Measurements from ENCODE around the gene C9. TPM values are rescaled to one million over a fixed set of nuclear protein-coding genes. Genes with fewer than 3 reads are reported as not detected.

Gene C9
- total RNA-seq, 1 donor from 2014 or later: not detected

- no peaks in the 10 kb centered on the region for H3K27me3 Mint-ChIP-seq (ENCODE audit: unreplicated experiment)
- H3K9me3 Mint-ChIP-seq (ENCODE audit: unreplicated experiment): no peaks in the 10 kb centered on the region
- H3K27ac Mint-ChIP-seq (ENCODE audit: unreplicated experiment): no peak overlapping the region
- no peak overlapping the region for H3K4me3 Mint-ChIP-seq (ENCODE audit: unreplicated experiment)
- no peak for DNase-seq
- TF ChIP-seq, protein P1, sequence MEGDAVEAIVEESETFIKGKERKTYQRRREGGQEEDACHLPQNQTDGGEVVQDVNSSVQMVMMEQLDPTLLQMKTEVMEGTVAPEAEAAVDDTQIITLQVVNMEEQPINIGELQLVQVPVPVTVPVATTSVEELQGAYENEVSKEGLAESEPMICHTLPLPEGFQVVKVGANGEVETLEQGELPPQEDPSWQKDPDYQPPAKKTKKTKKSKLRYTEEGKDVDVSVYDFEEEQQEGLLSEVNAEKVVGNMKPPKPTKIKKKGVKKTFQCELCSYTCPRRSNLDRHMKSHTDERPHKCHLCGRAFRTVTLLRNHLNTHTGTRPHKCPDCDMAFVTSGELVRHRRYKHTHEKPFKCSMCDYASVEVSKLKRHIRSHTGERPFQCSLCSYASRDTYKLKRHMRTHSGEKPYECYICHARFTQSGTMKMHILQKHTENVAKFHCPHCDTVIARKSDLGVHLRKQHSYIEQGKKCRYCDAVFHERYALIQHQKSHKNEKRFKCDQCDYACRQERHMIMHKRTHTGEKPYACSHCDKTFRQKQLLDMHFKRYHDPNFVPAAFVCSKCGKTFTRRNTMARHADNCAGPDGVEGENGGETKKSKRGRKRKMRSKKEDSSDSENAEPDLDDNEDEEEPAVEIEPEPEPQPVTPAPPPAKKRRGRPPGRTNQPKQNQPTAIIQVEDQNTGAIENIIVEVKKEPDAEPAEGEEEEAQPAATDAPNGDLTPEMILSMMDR (IDR thresholded peaks at IDR 0.05; ENCODE audit: partially characterized antibody, unreplicated experiment): no peak
- H3K4me1 Mint-ChIP-seq (ENCODE audit: low read depth, unreplicated experiment): no peaks in the 10 kb centered on the region
- H3K36me3 Mint-ChIP-seq (ENCODE audit: unreplicated experiment): no peaks in the 10 kb centered on the region
Observed at GRCh38 chr5:39270225-39270848, 94.0 kb downstream of the C9 start.

GRCh38 chr5:39267186-39267585, 97.1 kb downstream of the C9 start:
- TF ChIP-seq, protein P1 (IDR thresholded peaks at IDR 0.05; ENCODE audit: partially characterized antibody, unreplicated experiment): no peak
- Mint-ChIP-seq H3K9me3 (ENCODE audit: unreplicated experiment) (no peaks in the 10 kb centered on the region), H3K4me3 (ENCODE audit: unreplicated experiment) (no peak overlapping the region), H3K36me3 (ENCODE audit: unreplicated experiment) (no peaks in the 10 kb centered on the region), H3K4me1 (ENCODE audit: low read depth, unreplicated experiment) (no peaks in the 10 kb centered on the region), H3K27ac (ENCODE audit: unreplicated experiment) (no peak overlapping the region), H3K27me3 (ENCODE audit: unreplicated experiment) (no peaks in the 10 kb centered on the region)
- no peak for DNase-seq

DNA sequence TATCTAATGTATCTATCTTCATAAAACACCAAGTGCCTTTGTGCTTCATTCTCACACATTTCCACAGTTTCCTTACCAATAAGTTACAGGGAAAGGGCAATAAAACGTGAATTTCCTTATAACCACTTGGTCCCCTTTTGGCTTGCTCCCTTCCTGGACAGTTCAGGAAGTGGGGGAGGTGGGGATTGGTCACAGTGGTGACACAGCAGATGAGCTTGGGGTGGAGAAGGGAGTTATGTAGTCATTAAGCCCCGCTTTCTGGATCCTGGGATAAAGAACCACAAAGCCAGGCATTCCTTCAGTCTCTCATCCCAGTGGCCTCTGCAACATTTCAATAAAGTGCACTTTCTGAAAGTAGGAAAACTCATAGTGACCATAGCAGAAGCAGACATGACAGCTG, 97.9 kb downstream of the C9 start:
- no peak for DNase-seq
- no peaks in the 10 kb centered on the region for H3K36me3 Mint-ChIP-seq (ENCODE audit: unreplicated experiment)
- H3K4me1 Mint-ChIP-seq (ENCODE audit: low read depth, unreplicated experiment): no peaks in the 10 kb centered on the region
- no peak overlapping the region for H3K27ac Mint-ChIP-seq (ENCODE audit: unreplicated experiment)
- H3K27me3 Mint-ChIP-seq (ENCODE audit: unreplicated experiment): no peaks in the 10 kb centered on the region
- H3K4me3 Mint-ChIP-seq (ENCODE audit: unreplicated experiment): no peak overlapping the region
- no peaks in the 10 kb centered on the region for H3K9me3 Mint-ChIP-seq (ENCODE audit: unreplicated experiment)
- TF ChIP-seq, protein P1 (IDR thresholded peaks at IDR 0.05; ENCODE audit: partially characterized antibody, unreplicated experiment): no peak

- no peaks in the 10 kb centered on the region for H3K36me3 Mint-ChIP-seq (ENCODE audit: unreplicated experiment)
- H3K4me3 Mint-ChIP-seq (ENCODE audit: unreplicated experiment): no peak overlapping the region
- H3K9me3 Mint-ChIP-seq (ENCODE audit: unreplicated experiment): no peaks in the 10 kb centered on the region
- no peaks in the 10 kb centered on the region for H3K4me1 Mint-ChIP-seq (ENCODE audit: low read depth, unreplicated experiment)
- H3K27me3 Mint-ChIP-seq (ENCODE audit: unreplicated experiment): no peaks in the 10 kb centered on the region
- TF ChIP-seq, protein P1 (IDR thresholded peaks at IDR 0.05; ENCODE audit: partially characterized antibody, unreplicated experiment): no peak
- no peak for DNase-seq
- no peak overlapping the region for H3K27ac Mint-ChIP-seq (ENCODE audit: unreplicated experiment)
Observed at GRCh38 chr5:39264528-39264927, 99.8 kb downstream of the C9 start.

DNA sequence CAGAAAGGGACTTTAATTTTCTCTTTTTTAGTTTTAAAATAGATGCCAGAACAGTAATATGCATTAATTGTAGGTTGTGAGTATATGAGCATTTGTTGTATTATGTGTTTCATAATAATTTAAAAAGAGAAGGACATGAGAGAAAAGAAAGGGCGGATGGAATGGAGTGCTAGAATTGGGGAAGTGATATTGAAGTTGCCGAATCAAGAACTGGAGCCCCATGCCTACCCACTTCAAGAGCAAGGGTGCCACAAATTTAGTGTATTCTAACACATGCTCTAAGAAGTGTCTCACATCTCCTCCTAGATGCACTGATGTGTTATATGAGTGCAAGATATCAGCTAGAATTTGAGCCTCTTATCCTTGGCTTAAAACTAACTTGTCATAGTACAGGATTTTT, 101.3 kb downstream of the C9 start:
- Mint-ChIP-seq H3K36me3 (ENCODE audit: unreplicated experiment) (no peaks in the 10 kb centered on the region), H3K4me3 (ENCODE audit: unreplicated experiment) (no peak overlapping the region), H3K4me1 (ENCODE audit: low read depth, unreplicated experiment) (no peaks in the 10 kb centered on the region), H3K9me3 (ENCODE audit: unreplicated experiment) (no peaks in the 10 kb centered on the region), H3K27ac (ENCODE audit: unreplicated experiment) (no peak overlapping the region), H3K27me3 (ENCODE audit: unreplicated experiment) (no peaks in the 10 kb centered on the region)
- DNase-seq: no peak
- TF ChIP-seq, protein P1 (IDR thresholded peaks at IDR 0.05; ENCODE audit: partially characterized antibody, unreplicated experiment): no peak
